ENCODE results near the gene PABPN1. TPM values are rescaled to one million over a fixed set of nuclear protein-coding genes. Genes with fewer than 3 reads are reported as not detected.

The PABPN1 gene
- total and polyA plus RNA-seq, 4 experiments from 2014 or later: 91.7 to 196 (median 159) TPM

DNA sequence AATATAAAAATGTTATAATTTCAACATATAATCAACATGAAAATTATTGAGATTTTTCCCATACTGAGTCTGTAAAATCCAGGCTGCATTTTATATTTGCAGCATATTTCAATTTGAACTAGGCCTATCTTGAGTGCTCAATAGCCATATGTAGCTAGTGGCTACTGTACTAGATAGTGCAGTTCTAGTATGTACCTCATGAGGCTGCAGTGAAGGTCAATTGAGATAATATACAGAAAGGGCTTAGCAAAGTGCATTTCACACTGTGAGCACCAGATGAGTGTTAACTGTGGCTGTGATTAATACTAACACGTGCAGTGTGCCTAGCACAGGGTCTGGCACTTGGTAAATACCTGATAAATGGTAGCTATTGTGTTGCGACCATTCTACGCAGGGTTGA is 36.8 kb downstream of the PABPN1 start:
- intact Hi-C loops (cut with micrococcal nuclease): no loop called here
- Histone ChIP-seq H3K27me3 (ENCODE audit: insufficient read depth, low read length) (peaks cover 4% of the 10 kb centered on the region), H3K9me3 (ENCODE audit: control insufficient read depth in 1 of 2, low read length in 2 of 2) (no peaks in the 10 kb centered on the region), H3K27ac (ENCODE audit: low read depth, low read length) (no peak overlapping the region), H3K36me3 (ENCODE audit: insufficient read depth, low read length) (no peaks in the 10 kb centered on the region), H3K4me3 (ENCODE audit: low read length in 2 of 2) (no peak overlapping the region), H3K4me1 (ENCODE audit: insufficient read depth, low read length) (no peaks in the 10 kb centered on the region)
- Mint-ChIP-seq H3K4me1 (peaks cover 2 to 9% (median 3%) of the 10 kb centered on the region in 4 donors), H3K4me3 (no peak overlapping the region), H3K27me3 (peaks cover 24 to 32% of the 10 kb centered on the region in 2 donors), H3K36me3 (no peaks in the 10 kb centered on the region), H3K9me3 (no peaks in the 10 kb centered on the region), H3K27ac (no peak overlapping the region)
- POLR2A ChIA-PET (ENCODE audit: partially characterized antibody): no interaction called here
- DNase-seq: no peak
- CTCF ChIA-PET (ENCODE audit: partially characterized antibody): interaction anchor here (1.1 kb wide), 1 partner anchor 31 kb away, joined by 3 read pairs; no protein-coding TSS in a partner anchor

DNA sequence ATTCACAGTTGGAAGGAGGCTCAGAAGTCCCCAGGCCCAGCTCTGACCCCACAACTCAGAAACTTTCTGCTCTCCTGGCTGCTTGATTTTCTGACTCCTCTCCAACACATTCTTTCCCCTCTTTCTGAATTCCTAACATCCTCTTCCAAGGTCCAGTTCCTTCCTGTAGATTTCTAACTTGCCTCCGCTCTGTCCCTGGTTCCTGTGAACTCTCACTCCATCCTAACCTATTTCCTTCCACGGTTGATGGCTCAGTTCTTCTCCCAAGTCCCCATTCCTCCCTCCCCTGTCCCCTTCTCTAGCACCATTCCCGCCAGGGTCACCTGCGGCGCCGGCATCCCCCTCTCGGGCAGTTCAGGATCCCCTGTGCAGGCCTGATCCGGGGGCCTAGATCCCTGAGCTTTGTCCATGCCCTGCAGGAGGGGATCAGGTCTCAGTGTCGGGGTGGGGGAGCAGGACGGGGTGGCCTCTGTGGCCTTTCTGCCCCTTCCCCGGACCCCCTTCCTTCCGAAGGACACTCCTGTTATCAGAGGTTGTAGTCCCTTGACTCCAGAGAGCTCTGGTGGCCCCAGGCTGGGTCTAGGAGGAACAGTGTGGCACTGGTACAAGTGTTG is 37.4 kb downstream of the PABPN1 start:
- no peak for DNase-seq
- CTCF ChIA-PET (ENCODE audit: partially characterized antibody): interaction anchor here (1.1 kb wide), 1 partner anchor 32 kb away, joined by 3 read pairs; no protein-coding TSS in a partner anchor
- no peak overlapping the region for H3K27ac ChIP-seq (ENCODE audit: low read depth, low read length)
- H3K4me3 ChIP-seq (ENCODE audit: low read length in 2 of 2): no peak overlapping the region
- H3K27me3 Mint-ChIP-seq: peaks cover 23 to 30% of the 10 kb centered on the region in 2 donors
- POLR2A ChIA-PET (ENCODE audit: partially characterized antibody): no interaction called here
- no peaks in the 10 kb centered on the region for H3K36me3 ChIP-seq (ENCODE audit: insufficient read depth, low read length)
- H3K4me3 Mint-ChIP-seq: no peak overlapping the region
- no peak overlapping the region for H3K27ac Mint-ChIP-seq
- H3K36me3 Mint-ChIP-seq: no peaks in the 10 kb centered on the region
- no peaks in the 10 kb centered on the region for H3K9me3 Mint-ChIP-seq
- H3K9me3 ChIP-seq (ENCODE audit: control insufficient read depth in 1 of 2, low read length in 2 of 2): no peaks in the 10 kb centered on the region
- H3K4me1 Mint-ChIP-seq: peaks cover 0 to 3% (median under 1%) of the 10 kb centered on the region in 4 donors
- peaks cover 4% of the 10 kb centered on the region for H3K27me3 ChIP-seq (ENCODE audit: insufficient read depth, low read length)
- H3K4me1 ChIP-seq (ENCODE audit: insufficient read depth, low read length): no peaks in the 10 kb centered on the region
- intact Hi-C loops (cut with micrococcal nuclease): no loop called here

DNA sequence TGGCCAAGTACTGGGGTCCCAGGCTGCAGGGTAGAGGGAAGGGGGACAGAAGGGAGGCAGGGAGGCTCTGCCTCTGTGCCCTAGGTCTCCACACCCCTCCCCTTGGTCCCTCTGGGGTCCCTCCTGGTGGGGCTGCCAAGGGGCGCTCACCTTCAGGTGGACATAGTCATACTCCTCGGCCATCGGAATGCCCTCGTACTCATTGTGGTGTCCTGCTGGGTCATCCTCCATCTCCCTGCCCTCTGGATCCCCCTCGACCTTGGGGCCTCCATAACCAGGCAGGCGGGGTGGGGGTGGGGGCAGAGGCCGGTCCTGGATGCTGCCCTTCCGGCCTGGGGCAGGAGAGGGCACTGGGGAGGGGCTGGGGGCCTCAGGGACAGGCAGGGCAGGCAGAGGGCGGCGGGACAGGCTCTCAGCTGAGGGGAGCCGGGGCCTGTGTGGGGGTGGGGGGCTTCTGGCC is 37.9 kb downstream of the PABPN1 start:
- Mint-ChIP-seq H3K27me3 (peaks cover 21 to 27% of the 10 kb centered on the region in 2 donors), H3K9me3 (no peaks in the 10 kb centered on the region), H3K27ac (no peak overlapping the region), H3K36me3 (no peaks in the 10 kb centered on the region), H3K4me1 (no peaks in the 10 kb centered on the region), H3K4me3 (no peak overlapping the region)
- DNase-seq: no peak
- Histone ChIP-seq H3K9me3 (ENCODE audit: control insufficient read depth in 1 of 2, low read length in 2 of 2) (no peaks in the 10 kb centered on the region), H3K4me3 (ENCODE audit: low read length in 2 of 2) (no peak overlapping the region), H3K4me1 (ENCODE audit: insufficient read depth, low read length) (no peaks in the 10 kb centered on the region), H3K27ac (ENCODE audit: low read depth, low read length) (no peak overlapping the region), H3K36me3 (ENCODE audit: insufficient read depth, low read length) (no peaks in the 10 kb centered on the region), H3K27me3 (ENCODE audit: insufficient read depth, low read length) (peaks cover 2% of the 10 kb centered on the region)
- intact Hi-C loops (cut with micrococcal nuclease): no loop called here
- CTCF ChIA-PET (ENCODE audit: partially characterized antibody): no interaction called here
- POLR2A ChIA-PET (ENCODE audit: partially characterized antibody): no interaction called here

DNA sequence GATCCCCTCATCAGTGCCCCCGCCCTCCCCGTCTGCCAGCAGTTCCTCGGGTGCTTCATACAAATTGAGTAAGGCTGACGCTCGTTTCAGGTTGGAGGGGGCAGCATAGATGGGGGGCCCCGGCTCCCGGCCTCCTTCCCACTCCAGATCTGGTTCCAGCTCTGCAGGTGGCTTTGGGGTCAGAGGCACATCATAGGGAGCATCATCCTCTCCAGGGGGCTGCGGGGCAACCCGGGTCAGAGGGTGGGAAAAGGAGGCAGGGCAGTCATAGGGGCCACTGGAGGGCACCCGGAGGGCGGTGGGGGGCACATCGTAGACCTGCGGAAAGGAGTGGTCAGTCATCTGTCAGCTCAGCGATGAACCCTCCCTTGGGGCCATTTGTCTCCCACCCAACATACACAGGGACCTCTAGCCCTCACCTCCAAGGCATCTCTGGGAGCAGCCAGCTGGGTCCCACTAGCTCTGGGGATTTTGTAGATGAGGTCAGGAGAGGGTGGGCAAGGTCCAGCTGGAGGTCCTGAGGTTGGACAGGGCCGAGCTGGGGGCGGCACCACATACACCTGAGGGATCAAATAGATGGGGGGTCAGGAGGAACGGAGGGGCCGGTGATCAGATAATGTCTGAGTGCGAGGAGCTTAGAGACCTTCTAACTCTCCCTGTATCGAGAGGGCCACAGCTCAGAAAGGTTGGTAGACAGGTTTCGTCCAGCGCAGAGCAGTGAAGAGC is 38.6 kb downstream of the PABPN1 start:
- Mint-ChIP-seq H3K4me3 (no peak overlapping the region), H3K9me3 (no peaks in the 10 kb centered on the region), H3K36me3 (no peaks in the 10 kb centered on the region), H3K4me1 (no peaks in the 10 kb centered on the region), H3K27ac (no peak overlapping the region), H3K27me3 (peaks cover 23 to 28% of the 10 kb centered on the region in 2 donors)
- H3K4me3 ChIP-seq (ENCODE audit: low read length in 2 of 2): no peak overlapping the region
- peaks cover 6% of the 10 kb centered on the region for H3K27me3 ChIP-seq (ENCODE audit: insufficient read depth, low read length)
- no peaks in the 10 kb centered on the region for H3K4me1 ChIP-seq (ENCODE audit: insufficient read depth, low read length)
- no peak overlapping the region for H3K27ac ChIP-seq (ENCODE audit: low read depth, low read length)
- CTCF ChIA-PET (ENCODE audit: partially characterized antibody): interaction anchor here (1.1 to 1.8 kb wide), 2 partner anchors 10 to 20 kb away, joined by 4 to 7 read pairs; no protein-coding TSS in a partner anchor
- H3K36me3 ChIP-seq (ENCODE audit: insufficient read depth, low read length): no peaks in the 10 kb centered on the region
- POLR2A ChIA-PET (ENCODE audit: partially characterized antibody): no interaction called here
- DNase-seq: no peak
- H3K9me3 ChIP-seq (ENCODE audit: control insufficient read depth in 1 of 2, low read length in 2 of 2): no peaks in the 10 kb centered on the region
- intact Hi-C loops (cut with micrococcal nuclease): no loop called here

DNA sequence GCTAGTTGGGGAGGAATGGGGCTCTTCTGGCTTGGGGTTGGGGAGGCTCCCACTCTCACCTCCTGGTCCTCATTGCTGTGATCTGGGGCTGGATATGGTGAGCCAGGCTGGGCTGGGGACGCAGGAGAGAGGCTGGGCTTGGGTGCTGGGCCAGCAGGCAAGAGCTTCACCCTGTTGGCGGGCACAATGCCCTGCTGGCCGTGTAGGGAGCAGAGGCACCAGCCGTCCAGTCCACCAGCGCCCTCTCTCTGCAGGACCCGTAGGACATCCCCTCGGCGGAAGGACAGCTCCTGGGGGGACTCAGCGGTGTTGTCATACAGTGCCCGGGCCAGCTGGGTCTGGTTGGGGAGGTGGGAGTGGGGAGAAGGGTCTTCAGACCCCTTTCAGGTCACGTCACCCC is 39.2 kb downstream of the PABPN1 start:
- Mint-ChIP-seq H3K27me3 (peaks cover 20 to 23% of the 10 kb centered on the region in 2 donors), H3K4me1 (no peaks in the 10 kb centered on the region), H3K36me3 (no peaks in the 10 kb centered on the region), H3K27ac (no peak overlapping the region), H3K4me3 (no peak overlapping the region), H3K9me3 (no peaks in the 10 kb centered on the region)
- H3K9me3 ChIP-seq (ENCODE audit: control insufficient read depth in 1 of 2, low read length in 2 of 2): no peaks in the 10 kb centered on the region
- no peak for DNase-seq
- H3K4me1 ChIP-seq (ENCODE audit: insufficient read depth, low read length): no peaks in the 10 kb centered on the region
- H3K36me3 ChIP-seq (ENCODE audit: insufficient read depth, low read length): no peaks in the 10 kb centered on the region
- H3K27ac ChIP-seq (ENCODE audit: low read depth, low read length): no peak overlapping the region
- ChIA-PET POLR2A (ENCODE audit: partially characterized antibody) (no interaction called here), CTCF (ENCODE audit: partially characterized antibody) (interaction anchor here (1.1 to 1.8 kb wide), 3 partner anchors 9 to 33 kb away, joined by 4 to 7 read pairs (median 4); no protein-coding TSS in a partner anchor)
- peaks cover 6% of the 10 kb centered on the region for H3K27me3 ChIP-seq (ENCODE audit: insufficient read depth, low read length)
- H3K4me3 ChIP-seq (ENCODE audit: low read length in 2 of 2): no peak overlapping the region
- intact Hi-C loops (cut with micrococcal nuclease): no loop called here

DNA sequence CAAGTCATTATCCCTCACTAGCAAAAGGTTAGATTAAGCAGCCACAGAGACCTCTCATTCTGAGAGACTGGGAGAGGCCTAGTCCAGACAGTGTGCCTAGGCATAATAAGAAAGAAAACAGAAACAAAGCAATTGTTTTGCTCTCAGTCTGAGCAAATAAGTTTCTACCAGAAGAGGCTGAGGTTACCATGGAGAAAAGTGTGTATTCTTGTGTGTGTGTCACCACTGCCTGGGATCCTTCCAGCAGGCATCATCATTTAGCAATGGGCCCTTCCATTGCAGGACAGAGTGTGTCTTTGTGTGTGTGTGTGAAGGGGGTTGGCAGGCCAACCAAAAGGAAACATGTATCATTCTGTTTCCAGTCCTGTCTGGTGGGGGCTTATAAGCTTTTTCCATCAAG is 40.1 kb downstream of the PABPN1 start:
- no peak for DNase-seq
- no peak overlapping the region for H3K27ac ChIP-seq (ENCODE audit: low read depth, low read length)
- Mint-ChIP-seq H3K27ac (peak overlapping the region in 1 of 7 donors; percentile 28), H3K36me3 (no peaks in the 10 kb centered on the region), H3K9me3 (no peaks in the 10 kb centered on the region), H3K27me3 (peaks cover 15 to 20% of the 10 kb centered on the region in 2 donors), H3K4me1 (no peaks in the 10 kb centered on the region), H3K4me3 (no peak overlapping the region)
- peaks cover 6% of the 10 kb centered on the region for H3K27me3 ChIP-seq (ENCODE audit: insufficient read depth, low read length)
- intact Hi-C loops (cut with micrococcal nuclease): no loop called here
- no peaks in the 10 kb centered on the region for H3K36me3 ChIP-seq (ENCODE audit: insufficient read depth, low read length)
- H3K4me1 ChIP-seq (ENCODE audit: insufficient read depth, low read length): no peaks in the 10 kb centered on the region
- no peak overlapping the region for H3K4me3 ChIP-seq (ENCODE audit: low read length in 2 of 2)
- H3K9me3 ChIP-seq (ENCODE audit: control insufficient read depth in 1 of 2, low read length in 2 of 2): no peaks in the 10 kb centered on the region
- ChIA-PET CTCF (ENCODE audit: partially characterized antibody) (interaction anchor here (1.3 to 1.8 kb wide), 2 partner anchors 19 to 34 kb away, joined by 4 to 7 read pairs; no protein-coding TSS in a partner anchor), POLR2A (ENCODE audit: partially characterized antibody) (no interaction called here)

DNA sequence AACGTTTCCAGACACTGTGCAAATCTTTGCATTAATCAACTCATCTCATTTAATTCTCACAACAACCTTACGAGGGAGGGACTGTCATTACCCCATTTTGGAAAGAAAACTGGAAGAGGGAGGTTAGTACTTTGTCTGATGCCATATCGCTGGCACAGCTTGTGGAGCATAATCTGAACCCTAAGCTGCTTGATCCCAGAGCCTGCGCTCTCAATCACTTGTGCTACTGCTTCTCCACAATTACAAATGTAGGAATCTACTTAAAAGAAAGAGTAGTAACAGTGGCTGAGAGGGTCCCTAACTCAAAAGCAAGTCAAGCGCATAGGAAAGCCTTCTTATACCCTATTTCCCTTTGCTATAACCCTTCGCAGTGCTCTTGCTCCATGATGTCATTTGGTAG is 40.5 kb downstream of the PABPN1 start:
- H3K27ac Mint-ChIP-seq: no peak overlapping the region
- H3K27me3 Mint-ChIP-seq: peaks cover 17 to 24% of the 10 kb centered on the region in 2 donors
- ChIA-PET CTCF (ENCODE audit: partially characterized antibody) (interaction anchor here (1.3 to 2.5 kb wide), 3 partner anchors 18 to 35 kb away, joined by 4 to 9 read pairs (median 7); no protein-coding TSS in a partner anchor), POLR2A (ENCODE audit: partially characterized antibody) (no interaction called here)
- peaks cover 6% of the 10 kb centered on the region for H3K27me3 ChIP-seq (ENCODE audit: insufficient read depth, low read length)
- no peaks in the 10 kb centered on the region for H3K4me1 ChIP-seq (ENCODE audit: insufficient read depth, low read length)
- H3K27ac ChIP-seq (ENCODE audit: low read depth, low read length): no peak overlapping the region
- H3K36me3 Mint-ChIP-seq: no peaks in the 10 kb centered on the region
- H3K4me3 ChIP-seq (ENCODE audit: low read length in 2 of 2): no peak overlapping the region
- no peaks in the 10 kb centered on the region for H3K9me3 Mint-ChIP-seq
- H3K4me1 Mint-ChIP-seq: no peaks in the 10 kb centered on the region
- H3K36me3 ChIP-seq (ENCODE audit: insufficient read depth, low read length): no peaks in the 10 kb centered on the region
- DNase-seq: no peak
- H3K4me3 Mint-ChIP-seq: no peak overlapping the region
- no peaks in the 10 kb centered on the region for H3K9me3 ChIP-seq (ENCODE audit: control insufficient read depth in 1 of 2, low read length in 2 of 2)
- intact Hi-C loops (cut with micrococcal nuclease): no loop called here

Measured in CD4-positive, alpha-beta memory T cell (primary cell).